T-helper 1 cell treated with Interleukin-12 subunit alpha and Interleukin-12 subunit beta and Interleukin-4 antibody, amounts not matched to agents 30 μg/mL and 1 μg/mL, for 36 hours (primary cell): ENCODE results near the gene TFCP2L1.
A peak's percentile ranks its signal among the peaks of the same experiment; 100 is the strongest.
"Not testable (repeated sequence)": the region's sequence is repeated elsewhere in the genome, so short reads cannot be mapped to it uniquely, and the experiment has no call there.

Experiments
- H3K27ac Mint-ChIP-seq: one replicate; pipeline ENCODE4 v1.8.0; 2021; ENCODE audit warnings: mild to moderate bottlenecking, mixed read lengths
- H3K27me3 Mint-ChIP-seq: one replicate; pipeline ENCODE4 v1.8.0; 2021; ENCODE audit warnings: low read depth, mixed read lengths
- H3K36me3 Mint-ChIP-seq: one replicate; pipeline ENCODE4 v1.8.0; 2021; ENCODE audit warnings: low read depth, mixed read lengths
- H3K4me1 Mint-ChIP-seq: one replicate; pipeline ENCODE4 v1.8.0; 2021; ENCODE audit warnings: low read depth, mixed read lengths
- H3K4me3 Mint-ChIP-seq: one replicate; pipeline ENCODE4 v1.8.0; 2021; ENCODE audit warnings: mild to moderate bottlenecking, moderate library complexity, mixed read lengths
- H3K9me3 Mint-ChIP-seq: one replicate; pipeline ENCODE4 v1.8.0; 2021; ENCODE audit warnings: mixed read lengths

The TFCP2L1 gene, protein sequence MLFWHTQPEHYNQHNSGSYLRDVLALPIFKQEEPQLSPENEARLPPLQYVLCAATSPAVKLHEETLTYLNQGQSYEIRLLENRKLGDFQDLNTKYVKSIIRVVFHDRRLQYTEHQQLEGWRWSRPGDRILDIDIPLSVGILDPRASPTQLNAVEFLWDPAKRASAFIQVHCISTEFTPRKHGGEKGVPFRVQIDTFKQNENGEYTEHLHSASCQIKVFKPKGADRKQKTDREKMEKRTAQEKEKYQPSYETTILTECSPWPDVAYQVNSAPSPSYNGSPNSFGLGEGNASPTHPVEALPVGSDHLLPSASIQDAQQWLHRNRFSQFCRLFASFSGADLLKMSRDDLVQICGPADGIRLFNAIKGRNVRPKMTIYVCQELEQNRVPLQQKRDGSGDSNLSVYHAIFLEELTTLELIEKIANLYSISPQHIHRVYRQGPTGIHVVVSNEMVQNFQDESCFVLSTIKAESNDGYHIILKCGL

GRCh38 chr2:121284463-121285449 lies at the start of gene TFCP2L1:
Gene TFCP2L1, minus strand, starts transcription at chr2:121285202. Its CDS starts 93 bp downstream, at chr2:121285109.
- Mint-ChIP-seq H3K27me3 (peaks cover 48% of the 10 kb centered on the region), H3K36me3 (no peaks in the 10 kb centered on the region), H3K9me3 (no peaks in the 10 kb centered on the region), H3K4me1 (peaks cover 2% of the 10 kb centered on the region), H3K27ac (no peak within 1 kb of the TSS), H3K4me3 (peak within 1 kb of the TSS; percentile 70)

DNA sequence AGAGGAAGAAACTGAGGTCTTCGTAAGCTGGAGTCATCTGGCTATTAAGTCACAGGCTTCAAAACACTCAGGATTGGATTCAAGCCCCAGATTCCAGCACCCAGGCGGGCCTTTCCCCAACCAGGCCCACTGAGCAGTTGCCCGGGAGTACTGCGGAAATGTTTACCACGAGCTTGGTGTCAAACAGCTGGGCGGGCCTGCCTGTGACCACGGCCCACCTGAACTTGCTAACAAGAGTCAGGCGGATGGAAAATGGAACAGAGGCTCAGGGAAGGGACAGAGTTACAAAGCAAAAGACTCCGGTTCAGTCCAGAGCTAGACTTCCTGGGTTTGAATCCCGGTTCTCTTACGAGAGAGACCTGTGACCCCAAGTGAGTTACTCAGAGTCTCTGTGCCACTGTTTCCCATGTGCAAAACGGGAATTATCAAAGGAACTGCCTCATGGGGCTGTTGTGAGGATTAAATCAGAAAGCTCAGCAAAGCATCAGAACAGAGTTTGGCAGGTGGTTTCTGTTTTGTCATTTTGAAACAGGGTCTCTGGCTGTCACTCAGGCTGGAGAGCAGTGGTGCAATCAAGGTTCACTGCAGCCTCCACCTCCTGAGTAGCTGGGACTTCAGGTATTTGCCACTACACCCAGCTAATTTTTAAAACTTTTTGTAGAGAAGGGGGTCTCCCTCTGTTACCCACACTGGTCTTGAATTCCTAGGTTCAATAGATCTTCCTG lies 49.0 kb upstream of the TFCP2L1 start:
- Mint-ChIP-seq H3K4me3 (no peak overlapping the region), H3K9me3 (no peaks in the 10 kb centered on the region), H3K4me1 (no peaks in the 10 kb centered on the region), H3K27ac (no peak overlapping the region), H3K27me3 (no peaks in the 10 kb centered on the region), H3K36me3 (no peaks in the 10 kb centered on the region)

GRCh38 chr2:121333231-121333630 lies 48.2 kb upstream of the TFCP2L1 start:
- Mint-ChIP-seq H3K9me3 (no peaks in the 10 kb centered on the region), H3K27ac (no peak overlapping the region), H3K36me3 (no peaks in the 10 kb centered on the region), H3K27me3 (no peaks in the 10 kb centered on the region), H3K4me3 (no peak overlapping the region), H3K4me1 (no peaks in the 10 kb centered on the region)

GRCh38 chr2:121331324-121331723 lies 46.3 kb upstream of the TFCP2L1 start:
- not testable (repeated sequence) for H3K36me3 Mint-ChIP-seq, H3K27ac Mint-ChIP-seq, H3K9me3 Mint-ChIP-seq, H3K4me3 Mint-ChIP-seq, H3K4me1 Mint-ChIP-seq, H3K27me3 Mint-ChIP-seq

GRCh38 chr2:121330921-121331320 lies 45.9 kb upstream of the TFCP2L1 start:
- Mint-ChIP-seq H3K27ac (no peak overlapping the region), H3K4me3 (no peak overlapping the region), H3K27me3 (no peaks in the 10 kb centered on the region), H3K36me3 (no peaks in the 10 kb centered on the region), H3K9me3 (no peaks in the 10 kb centered on the region), H3K4me1 (no peaks in the 10 kb centered on the region)

GRCh38 chr2:121329786-121330185 lies 44.8 kb upstream of the TFCP2L1 start:
- Mint-ChIP-seq H3K9me3 (no peaks in the 10 kb centered on the region), H3K4me3 (no peak overlapping the region), H3K27me3 (peaks cover 4% of the 10 kb centered on the region), H3K4me1 (no peaks in the 10 kb centered on the region), H3K27ac (no peak overlapping the region), H3K36me3 (no peaks in the 10 kb centered on the region)

DNA sequence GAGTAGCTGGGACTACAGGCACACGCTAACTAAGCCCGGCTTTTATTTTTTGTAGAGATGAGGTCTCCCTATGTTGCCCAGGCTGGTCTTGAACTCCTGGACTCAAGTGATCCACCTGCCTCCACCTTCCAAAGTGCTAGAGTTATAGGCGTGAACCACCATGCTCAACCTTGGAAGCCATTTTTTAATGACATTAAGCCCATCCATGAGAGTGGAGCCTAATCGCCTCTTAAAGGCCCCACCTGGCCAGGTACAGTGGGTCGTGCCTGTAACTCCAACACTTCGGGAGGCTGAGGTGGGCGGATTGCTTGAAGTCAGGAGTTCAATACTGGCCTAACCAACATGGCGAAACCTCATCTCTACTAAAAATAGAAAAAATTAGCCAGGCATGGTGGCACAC lies 41.6 kb upstream of the TFCP2L1 start:
- no peaks in the 10 kb centered on the region for H3K9me3 Mint-ChIP-seq

GRCh38 chr2:121324601-121325000 lies 39.6 kb upstream of the TFCP2L1 start:
- H3K9me3 Mint-ChIP-seq: no peaks in the 10 kb centered on the region
- no peaks in the 10 kb centered on the region for H3K4me1 Mint-ChIP-seq
- H3K36me3 Mint-ChIP-seq: no peaks in the 10 kb centered on the region
- no peak overlapping the region for H3K27ac Mint-ChIP-seq
- H3K4me3 Mint-ChIP-seq: no peak overlapping the region
- peaks cover 4% of the 10 kb centered on the region for H3K27me3 Mint-ChIP-seq

More for the DNA sequence above, 41.6 kb upstream of the TFCP2L1 start:
- Mint-ChIP-seq H3K4me3 (no peak overlapping the region), H3K36me3 (no peaks in the 10 kb centered on the region), H3K27me3 (peaks cover 4% of the 10 kb centered on the region), H3K27ac (no peak overlapping the region), H3K4me1 (no peaks in the 10 kb centered on the region)

- no peaks in the 10 kb centered on the region for H3K36me3 Mint-ChIP-seq
- H3K27me3 Mint-ChIP-seq: peaks cover 4% of the 10 kb centered on the region
- H3K4me3 Mint-ChIP-seq: no peak overlapping the region
- H3K4me1 Mint-ChIP-seq: no peaks in the 10 kb centered on the region
- H3K9me3 Mint-ChIP-seq: no peaks in the 10 kb centered on the region
- no peak overlapping the region for H3K27ac Mint-ChIP-seq
These were observed 36.5 kb upstream of the TFCP2L1 start for GRCh38 chr2:121321476-121321875.

GRCh38 chr2:121319941-121320340 lies 34.9 kb upstream of the TFCP2L1 start:
- Mint-ChIP-seq H3K36me3 (no peaks in the 10 kb centered on the region), H3K27me3 (no peaks in the 10 kb centered on the region), H3K9me3 (no peaks in the 10 kb centered on the region), H3K4me1 (no peaks in the 10 kb centered on the region), H3K27ac (no peak overlapping the region), H3K4me3 (no peak overlapping the region)

DNA sequence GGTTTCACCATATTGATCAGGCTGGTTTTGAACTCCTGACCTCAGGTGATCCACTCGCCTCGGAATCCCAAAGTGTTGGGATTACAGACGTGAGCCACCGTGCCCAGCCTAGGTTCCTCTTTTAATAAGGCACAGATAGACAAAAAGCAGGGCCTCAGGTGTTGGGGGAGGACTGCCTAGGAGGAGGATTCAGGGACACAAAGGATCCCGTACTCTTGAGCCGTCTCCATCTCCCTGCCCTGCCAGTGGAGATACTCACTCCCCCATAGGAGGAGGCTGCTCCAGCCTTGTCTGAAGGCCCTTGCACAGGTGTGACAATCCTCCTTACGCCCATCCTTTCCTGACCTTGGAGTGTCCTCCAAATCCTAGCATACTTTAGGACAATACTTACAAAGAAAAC lies 32.0 kb upstream of the TFCP2L1 start:
- Mint-ChIP-seq H3K9me3 (no peaks in the 10 kb centered on the region), H3K27me3 (peaks cover 7% of the 10 kb centered on the region), H3K36me3 (no peaks in the 10 kb centered on the region), H3K4me1 (no peaks in the 10 kb centered on the region), H3K4me3 (no peak overlapping the region), H3K27ac (no peak overlapping the region)

GRCh38 chr2:121313701-121314100 lies 28.7 kb upstream of the TFCP2L1 start:
- H3K27ac Mint-ChIP-seq, H3K9me3 Mint-ChIP-seq: not testable (repeated sequence)
- H3K27me3 Mint-ChIP-seq: peaks cover 25% of the 10 kb centered on the region

DNA sequence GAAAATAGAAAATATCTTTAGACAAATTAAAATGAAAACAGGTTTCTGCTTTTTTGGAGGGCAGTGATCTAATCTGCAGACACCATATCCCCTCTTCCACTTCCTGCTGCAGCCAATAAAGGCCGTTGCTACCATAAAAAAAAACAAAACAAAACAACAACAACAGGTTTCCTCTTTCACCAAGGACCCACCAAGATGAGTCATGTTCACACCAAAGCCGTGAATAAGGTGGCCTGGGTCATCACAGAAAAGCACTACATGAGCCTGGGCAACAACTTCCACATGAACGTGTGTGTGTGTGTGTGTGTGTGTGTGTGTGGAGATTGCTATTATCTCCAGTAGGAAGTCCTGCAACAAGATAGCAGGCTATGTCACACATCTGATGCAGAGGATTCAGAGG lies 24.8 kb upstream of the TFCP2L1 start:
- Mint-ChIP-seq H3K4me3 (no peak overlapping the region), H3K27ac (no peak overlapping the region), H3K9me3 (no peaks in the 10 kb centered on the region), H3K27me3 (peaks cover 54% of the 10 kb centered on the region), H3K36me3 (no peaks in the 10 kb centered on the region), H3K4me1 (peaks cover 8% of the 10 kb centered on the region)

More at GRCh38 chr2:121313701-121314100, 28.7 kb upstream of the TFCP2L1 start:
- not testable (repeated sequence) for H3K36me3 Mint-ChIP-seq, H3K4me3 Mint-ChIP-seq, H3K4me1 Mint-ChIP-seq

GRCh38 chr2:121309323-121309722 lies 24.3 kb upstream of the TFCP2L1 start:
- H3K4me3 Mint-ChIP-seq: no peak overlapping the region
- no peaks in the 10 kb centered on the region for H3K9me3 Mint-ChIP-seq
- H3K27ac Mint-ChIP-seq: no peak overlapping the region
- peaks cover 55% of the 10 kb centered on the region for H3K27me3 Mint-ChIP-seq
- H3K36me3 Mint-ChIP-seq: no peaks in the 10 kb centered on the region
- peaks cover 8% of the 10 kb centered on the region for H3K4me1 Mint-ChIP-seq
